ENCODE measurements around the gene IGFBP4. TPM values are rescaled to one million over a fixed set of nuclear protein-coding genes. Genes with fewer than 3 reads are reported as not detected.

IGFBP4 gene
- total and polyA plus RNA-seq, 2 donors (not counting 1 experiment from before 2014, with no cell fraction given): 4.6 to 31.3 TPM

- Histone ChIP-seq H3K27me3 (replicated peaks in 1 of 4; ENCODE audit: control extremely low read depth in 1 of 4, control insufficient read depth in 3 of 4, insufficient read depth in 4 of 4, low read length in 3 of 4) (no peaks in the 10 kb centered on the region), H2AFZ (ENCODE audit: insufficient read depth, low read depth, low read length, poor library complexity, severe bottlenecking) (peak overlapping the region; percentile 98), H3K4me2 (replicated peaks; ENCODE audit: low read depth, low read length, poor library complexity, severe bottlenecking) (peak overlapping the region; percentile 84), H3K9ac (ENCODE audit: low read length) (peak overlapping the region; percentile 91), H3K4me1 (ENCODE audit: control insufficient read depth in 2 of 2, insufficient read depth in 2 of 2, low read length in 2 of 2) (peaks cover 7 to 17% of the 10 kb centered on the region in 2 donors), H3K79me2 (ENCODE audit: control insufficient read depth, insufficient read depth, low read length) (peaks cover 15% of the 10 kb centered on the region), H3K36me3 (replicated peaks in 1 of 2; ENCODE audit: control extremely low read depth in 1 of 2, control insufficient read depth in 1 of 2, extremely low read depth in 1 of 2, insufficient read depth in 2 of 2, low read length in 1 of 2) (no peaks in the 10 kb centered on the region), H3K9me3 (ENCODE audit: control extremely low read depth in 1 of 3, control insufficient read depth in 2 of 3, insufficient read depth in 1 of 3, low read length in 2 of 3) (no peaks in the 10 kb centered on the region), H3K27ac (ENCODE audit: low read length in 2 of 2) (peak overlapping the region; percentile 63 to 72), H3K4me3 (ENCODE audit: control extremely low read depth in 1 of 5, extremely low read depth in 1 of 5, insufficient read depth in 1 of 5, low read depth in 2 of 5, low read length in 4 of 5) (peak overlapping the region; percentile 63 to 93 (median 84)), H4K20me1 (ENCODE audit: control insufficient read depth, insufficient read depth, low read length, poor library complexity, severe bottlenecking) (no peaks in the 10 kb centered on the region)
- ATAC-seq (ENCODE audit: low read depth) (no peak), DNase-seq (no peak)
- intact Hi-C loops (cut with micrococcal nuclease): loop anchor here (2.0 to 5.0 kb wide), 4 partner anchors 131 to 306 kb away; partner anchors contain the start of genes CDC6 and WIPF2
- Mint-ChIP-seq H3K27ac (no peak overlapping the region), H3K27me3 (no peaks in the 10 kb centered on the region), H3K9me3 (ENCODE audit: insufficient read depth) (no peaks in the 10 kb centered on the region), H3K4me3 (peak overlapping the region; percentile 89), H3K4me1 (peaks cover 16% of the 10 kb centered on the region)
- no peak for TF ChIP-seq CTCF (IDR thresholded peaks at IDR 0.05)
- ChIA-PET POLR2A (interaction anchor here (0.6 to 1.3 kb wide), 7 partner anchors 10 to 1397 kb away, joined by 3 to 6 read pairs (median 3); no protein-coding TSS in a partner anchor), CTCF (interaction anchor here (1.0 to 8.1 kb wide), 16 partner anchors 18 to 206 kb away, joined by 3 to 65 read pairs (median 6); partner anchors contain the start of gene IGFBP4)
- 95% methylated on average over 9 of the region's 16 CpGs for WGBS (ENCODE audit: insufficient coverage)
Observed at GRCh38 chr17:40418428-40418706, 24.9 kb upstream of the IGFBP4 start.

- no peaks in the 10 kb centered on the region for H3K36me3 ChIP-seq (replicated peaks in 1 of 2; ENCODE audit: control extremely low read depth in 1 of 2, control insufficient read depth in 1 of 2, extremely low read depth in 1 of 2, insufficient read depth in 2 of 2, low read length in 1 of 2)
- H3K27me3 ChIP-seq (replicated peaks in 1 of 4; ENCODE audit: control extremely low read depth in 1 of 4, control insufficient read depth in 3 of 4, insufficient read depth in 4 of 4, low read length in 3 of 4): no peaks in the 10 kb centered on the region
- DNase-seq (no peak), ATAC-seq (ENCODE audit: low read depth) (no peak)
- Mint-ChIP-seq H3K9me3 (ENCODE audit: insufficient read depth) (no peaks in the 10 kb centered on the region), H3K27ac (no peak overlapping the region), H3K4me1 (peaks cover 16% of the 10 kb centered on the region), H3K27me3 (no peaks in the 10 kb centered on the region), H3K4me3 (peak overlapping the region; percentile 62)
- TF ChIP-seq EZH2 (IDR thresholded peaks at IDR 0.05; ENCODE audit: borderline replicate concordance, insufficient read depth, low read depth, low read length, poor library complexity, severe bottlenecking) (no peak), CTCF (IDR thresholded peaks at IDR 0.05) (no peak)
- POLR2A ChIA-PET: interaction anchor here (1.0 kb wide), 1 partner anchor 114 kb away, joined by 3 read pairs; no protein-coding TSS in a partner anchor
- H3K4me3 ChIP-seq (ENCODE audit: control extremely low read depth in 1 of 5, extremely low read depth in 1 of 5, insufficient read depth in 1 of 5, low read depth in 2 of 5, low read length in 4 of 5): no peak overlapping the region
- 75% methylated on average over 4 of the region's 11 CpGs for WGBS (ENCODE audit: insufficient coverage)
- no peaks in the 10 kb centered on the region for H4K20me1 ChIP-seq (ENCODE audit: control insufficient read depth, insufficient read depth, low read length, poor library complexity, severe bottlenecking)
- H2AFZ ChIP-seq (ENCODE audit: insufficient read depth, low read depth, low read length, poor library complexity, severe bottlenecking): peak overlapping the region; percentile 18
- CTCF ChIA-PET: interaction anchor here (0.6 to 7.6 kb wide), 6 partner anchors 113 to 1381 kb away, joined by 3 to 59 read pairs (median 3); no protein-coding TSS in a partner anchor
- peaks cover 15% of the 10 kb centered on the region for H3K79me2 ChIP-seq (ENCODE audit: control insufficient read depth, insufficient read depth, low read length)
- no peak overlapping the region for H3K4me2 ChIP-seq (replicated peaks; ENCODE audit: low read depth, low read length, poor library complexity, severe bottlenecking)
- H3K27ac ChIP-seq (ENCODE audit: low read length in 2 of 2): no peak overlapping the region
- intact Hi-C loops (cut with micrococcal nuclease): loop anchor here (2.0 to 5.0 kb wide), 4 partner anchors 132 to 307 kb away; partner anchors contain the start of genes CDC6 and WIPF2
- H3K4me1 ChIP-seq (ENCODE audit: control insufficient read depth in 2 of 2, insufficient read depth in 2 of 2, low read length in 2 of 2): peaks cover 7 to 17% of the 10 kb centered on the region in 2 donors
- H3K9ac ChIP-seq (ENCODE audit: low read length): no peak overlapping the region
- H3K9me3 ChIP-seq (ENCODE audit: control extremely low read depth in 1 of 3, control insufficient read depth in 2 of 3, insufficient read depth in 1 of 3, low read length in 2 of 3): no peaks in the 10 kb centered on the region
Observed at GRCh38 chr17:40419559-40420331, 23.5 kb upstream of the IGFBP4 start.
